MCF 10A (cell line): ENCODE measurements around the gene HIVEP2. TPM values are rescaled to one million over a fixed set of nuclear protein-coding genes. Genes with fewer than 3 reads are reported as not detected.

ENCODE experiments used
- BruUV-seq: library from RNA; stranded (reverse); fragments of 400-500 nt; replicated peaks from 2 replicates; lab custom pipeline; 2021; lab: Mats Ljungman, UMichigan
- CTCF ChIA-PET: fragments of 300-600 bp; sonication (Branson Sonifier 250); formaldehyde crosslinking; extraction: SDS; loops from one replicate; lab custom pipeline; 2021; ENCODE audit warnings: antibody characterized with exemption, inconsistent platforms; lab: Yijun Ruan, JAX
- POLR2A ChIA-PET: fragments of 300-600, 350-650 bp; sonication (Branson Sonifier 250); formaldehyde crosslinking; extraction: SDS; loops from one replicate; lab custom pipeline; 2020; ENCODE audit warnings: antibody characterized with exemption, inconsistent platforms; lab: Yijun Ruan, JAX
- DNase-seq: peaks from one replicate; pipeline ENCODE4 v3.0.0-alpha.2; 2018; ENCODE audit not compliant: unreplicated experiment
- H3K27ac Mint-ChIP-seq: one replicate; pipeline ENCODE4 v1.8.0; 2022; ENCODE audit warnings: mild to moderate bottlenecking, low read depth, mixed read lengths; ENCODE audit not compliant: unreplicated experiment
- H3K27me3 Mint-ChIP-seq: one replicate; pipeline ENCODE4 v1.8.0; 2022; ENCODE audit warnings: mixed read lengths; ENCODE audit not compliant: insufficient read depth, unreplicated experiment
- H3K36me3 Mint-ChIP-seq: one replicate; pipeline ENCODE4 v1.8.0; 2022; ENCODE audit warnings: mild to moderate bottlenecking, moderate library complexity, mixed read lengths; ENCODE audit not compliant: insufficient read depth, unreplicated experiment
- H3K4me1 Mint-ChIP-seq: one replicate; pipeline ENCODE4 v1.8.0; 2022; ENCODE audit warnings: mixed read lengths; ENCODE audit not compliant: insufficient read depth, unreplicated experiment
- H3K4me3 Mint-ChIP-seq: one replicate; pipeline ENCODE4 v1.8.0; 2022; ENCODE audit warnings: mild to moderate bottlenecking, moderate library complexity, mixed read lengths; ENCODE audit not compliant: unreplicated experiment
- H3K9me3 Mint-ChIP-seq: one replicate; pipeline ENCODE4 v1.8.0; 2022; ENCODE audit warnings: mixed read lengths; ENCODE audit not compliant: unreplicated experiment
- CTCF ChIP-seq: fragments of 200-600 bp; IDR thresholded peaks from one replicate; pipeline ENCODE4 v1.8.0; 2022; ENCODE audit warnings: antibody characterized with exemption, mild to moderate bottlenecking; ENCODE audit not compliant: unreplicated experiment
- intact Hi-C: fragments of 100-400 bp; cut with micrococcal nuclease; formaldehyde crosslinking; loops from 2 replicates; pipeline ENCODE4 v1.14.1; 2022
- total RNA-seq: library from RNA; stranded (reverse); gene quantifications from 2 replicates; pipeline ENCODE4 v1.2.3, GENCODE V29; 2022

The HIVEP2 gene
- total RNA-seq, 1 experiment from 2014 or later = 23.6 TPM

DNA sequence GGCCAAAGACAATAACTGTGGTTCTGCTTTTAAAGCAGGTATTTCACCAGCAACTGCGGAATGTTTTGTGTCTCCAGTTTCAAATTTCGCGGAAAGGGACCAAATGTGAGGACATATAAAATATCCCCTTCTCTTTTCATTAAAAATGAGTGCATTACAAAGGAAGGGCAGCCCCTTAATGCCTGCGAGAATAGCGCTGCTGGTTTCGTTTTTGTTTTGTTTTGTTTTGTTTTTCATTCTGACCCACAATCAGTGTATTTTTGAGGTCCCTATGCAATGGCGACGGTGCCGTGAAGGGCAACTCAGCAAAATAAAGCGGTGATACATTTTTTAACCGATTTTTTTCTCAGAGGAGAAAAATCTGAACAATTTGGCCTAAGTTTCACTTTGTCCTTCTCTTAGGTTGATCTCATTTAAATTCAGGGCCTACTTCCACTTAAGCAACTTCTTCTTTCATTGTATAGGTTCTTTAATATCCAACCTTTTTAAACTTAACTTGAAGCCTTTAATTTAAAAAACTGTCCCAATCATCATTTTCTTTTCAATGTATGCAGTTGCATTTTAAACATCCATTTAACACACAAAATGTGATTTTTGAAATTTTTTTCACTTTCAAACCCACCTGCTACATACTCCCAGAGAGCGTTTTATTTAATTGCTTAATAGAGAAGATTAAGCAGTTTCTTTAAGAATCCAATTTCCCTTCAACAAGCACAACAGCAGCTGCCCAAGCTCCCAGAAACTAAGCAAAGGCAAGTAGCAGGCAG lies 2.9 kb upstream of the HIVEP2 start:
- no peak for TF ChIP-seq CTCF
- POLR2A ChIA-PET = interaction anchor here (0.7 to 6.8 kb wide), 7 partner anchors 22 to 567 kb away, joined by 3 to 161 read pairs (median 17); partner anchors contain the start of genes ADAT2, AIG1 and PEX3
- H3K27ac Mint-ChIP-seq = peak overlapping the region; percentile 63
- H3K36me3 Mint-ChIP-seq = peaks cover 5% of the 10 kb centered on the region
- H3K4me1 Mint-ChIP-seq = peaks cover 7% of the 10 kb centered on the region
- CTCF ChIA-PET = no interaction called here
- no peak for DNase-seq
- BruUV-seq = no TSS peak
- H3K27me3 Mint-ChIP-seq = no peaks in the 10 kb centered on the region
- H3K4me3 Mint-ChIP-seq = peak overlapping the region; percentile 92
- H3K9me3 Mint-ChIP-seq = no peaks in the 10 kb centered on the region
- intact Hi-C loops = loop anchor here (1.0 to 10.0 kb wide), 4 partner anchors 111 to 474 kb away; no protein-coding TSS in a partner anchor

DNA sequence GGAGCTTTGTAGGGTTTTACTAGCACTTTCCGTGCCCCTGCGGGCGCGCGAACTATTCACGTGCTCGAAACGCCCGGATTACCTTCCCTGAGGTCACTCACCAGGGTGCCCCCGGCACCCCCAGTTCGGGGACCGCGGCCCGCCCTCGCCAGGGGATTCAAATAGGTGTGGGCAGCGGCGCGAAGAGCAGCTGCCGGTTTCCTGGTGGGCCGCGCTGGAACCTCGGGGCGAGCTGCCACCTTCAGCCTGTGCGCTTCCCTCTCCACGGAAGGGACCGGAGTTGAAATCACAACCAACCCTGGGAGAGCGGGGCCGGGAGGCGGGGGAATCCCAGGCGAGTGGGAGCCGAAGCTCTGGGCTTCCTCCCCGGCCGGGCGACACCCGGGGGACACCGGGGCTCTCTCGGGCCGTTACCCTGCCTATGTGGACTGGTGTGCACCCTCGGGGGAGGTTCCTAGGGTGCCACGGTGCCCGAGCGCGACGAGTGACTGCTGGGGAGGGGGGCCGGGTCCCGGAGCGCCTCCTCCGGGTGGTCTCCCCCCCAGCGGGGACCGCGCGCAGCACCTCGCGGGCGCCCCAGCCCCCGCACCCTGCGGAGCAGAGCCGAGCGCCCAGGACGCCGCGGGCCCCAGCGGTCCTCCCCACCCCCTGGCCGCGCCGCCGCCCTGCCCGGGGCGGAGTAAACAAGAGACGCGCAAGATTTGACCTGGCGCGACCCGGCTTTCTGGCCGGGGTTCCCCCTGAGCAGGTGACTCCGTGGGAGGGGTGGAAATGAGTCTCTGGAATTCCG lies 2.1 kb upstream of the HIVEP2 start:
- no TSS peak for BruUV-seq
- POLR2A ChIA-PET = interaction anchor here (0.7 to 6.8 kb wide), 27 partner anchors 11 to 502 kb away, joined by 3 to 161 read pairs (median 5); partner anchors contain the start of genes ADAT2, AIG1 and PEX3
- TF ChIP-seq CTCF = no peak
- peaks cover 15% of the 10 kb centered on the region for H3K4me1 Mint-ChIP-seq
- no peaks in the 10 kb centered on the region for H3K27me3 Mint-ChIP-seq
- H3K9me3 Mint-ChIP-seq = no peaks in the 10 kb centered on the region
- DNase-seq = peak; percentile 89
- intact Hi-C loops = loop anchor here (1.0 to 10.0 kb wide), 9 partner anchors 45 to 480 kb away; no protein-coding TSS in a partner anchor
- H3K4me3 Mint-ChIP-seq = peak overlapping the region; percentile 92
- H3K27ac Mint-ChIP-seq = peak overlapping the region; percentile 63
- CTCF ChIA-PET = interaction anchor here (0.6 to 1.3 kb wide), 3 partner anchors 57 to 391 kb away, joined by 3 to 4 read pairs (median 3); no protein-coding TSS in a partner anchor
- H3K36me3 Mint-ChIP-seq = peaks cover 5% of the 10 kb centered on the region

DNA sequence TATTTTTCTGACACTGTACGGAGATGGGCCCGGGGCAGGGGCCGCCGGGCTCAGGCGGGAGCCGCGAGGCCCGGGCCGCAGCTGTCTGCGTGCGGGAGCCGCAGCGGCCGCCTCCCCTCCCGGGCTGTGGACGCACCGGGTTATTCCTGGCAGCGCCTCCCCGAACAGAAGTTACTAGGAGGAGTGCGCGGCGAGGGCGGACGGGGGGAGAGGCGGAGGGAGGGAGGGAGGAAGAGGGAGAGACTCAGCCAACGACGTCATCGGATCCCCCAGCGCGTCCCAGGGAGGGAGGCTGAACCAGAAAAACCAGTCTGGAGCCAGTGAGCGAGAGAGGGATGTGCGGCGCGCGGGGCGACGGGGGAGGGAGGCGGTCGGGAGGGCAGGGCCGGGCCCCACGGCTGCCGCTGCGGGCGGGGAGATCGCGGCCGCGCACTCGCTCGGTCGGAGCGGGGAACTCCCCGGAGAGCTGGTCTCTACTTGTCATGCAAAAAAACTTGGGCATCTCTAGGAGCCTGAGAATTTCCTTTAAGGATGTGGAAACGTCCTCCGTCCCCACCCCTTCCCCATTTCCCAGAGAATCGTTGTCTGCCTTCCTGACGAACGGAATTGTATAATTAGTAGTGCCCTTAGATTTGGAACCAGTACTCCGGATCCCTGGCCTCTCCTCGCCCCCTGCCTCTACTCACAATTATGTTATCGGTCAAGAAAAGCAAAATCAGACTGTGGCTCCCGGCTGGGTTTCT lies 1.4 kb upstream of the HIVEP2 start:
- intact Hi-C loops = loop anchor here (1.0 to 10.0 kb wide), 7 partner anchors 44 to 481 kb away; no protein-coding TSS in a partner anchor
- Mint-ChIP-seq H3K27me3 (no peaks in the 10 kb centered on the region), H3K36me3 (peaks cover 5% of the 10 kb centered on the region), H3K4me1 (peaks cover 21% of the 10 kb centered on the region), H3K4me3 (peak overlapping the region; percentile 92), H3K27ac (peak overlapping the region; percentile 63), H3K9me3 (no peaks in the 10 kb centered on the region)
- no peak for TF ChIP-seq CTCF
- ChIA-PET POLR2A (interaction anchor here (0.6 to 6.8 kb wide), 32 partner anchors 12 to 1072 kb away, joined by 3 to 161 read pairs (median 5); partner anchors contain the start of genes ADAT2, AIG1 and PEX3), CTCF (interaction anchor here (0.6 to 1.3 kb wide), 3 partner anchors 56 to 392 kb away, joined by 3 to 4 read pairs (median 3); no protein-coding TSS in a partner anchor)
- BruUV-seq = TSS peak; percentile 75
- DNase-seq = peak; percentile 99
